ENCODE results near the gene CHPF2. TPM values are rescaled to one million over a fixed set of nuclear protein-coding genes. Genes with fewer than 3 reads are reported as not detected.

The CHPF2 gene
- total and polyA plus RNA-seq, 2 of the 13 experiments (the other 11 are each of a cell fraction or from before 2014, with no cell fraction given) = 15.4 to 21.5 TPM

DNA sequence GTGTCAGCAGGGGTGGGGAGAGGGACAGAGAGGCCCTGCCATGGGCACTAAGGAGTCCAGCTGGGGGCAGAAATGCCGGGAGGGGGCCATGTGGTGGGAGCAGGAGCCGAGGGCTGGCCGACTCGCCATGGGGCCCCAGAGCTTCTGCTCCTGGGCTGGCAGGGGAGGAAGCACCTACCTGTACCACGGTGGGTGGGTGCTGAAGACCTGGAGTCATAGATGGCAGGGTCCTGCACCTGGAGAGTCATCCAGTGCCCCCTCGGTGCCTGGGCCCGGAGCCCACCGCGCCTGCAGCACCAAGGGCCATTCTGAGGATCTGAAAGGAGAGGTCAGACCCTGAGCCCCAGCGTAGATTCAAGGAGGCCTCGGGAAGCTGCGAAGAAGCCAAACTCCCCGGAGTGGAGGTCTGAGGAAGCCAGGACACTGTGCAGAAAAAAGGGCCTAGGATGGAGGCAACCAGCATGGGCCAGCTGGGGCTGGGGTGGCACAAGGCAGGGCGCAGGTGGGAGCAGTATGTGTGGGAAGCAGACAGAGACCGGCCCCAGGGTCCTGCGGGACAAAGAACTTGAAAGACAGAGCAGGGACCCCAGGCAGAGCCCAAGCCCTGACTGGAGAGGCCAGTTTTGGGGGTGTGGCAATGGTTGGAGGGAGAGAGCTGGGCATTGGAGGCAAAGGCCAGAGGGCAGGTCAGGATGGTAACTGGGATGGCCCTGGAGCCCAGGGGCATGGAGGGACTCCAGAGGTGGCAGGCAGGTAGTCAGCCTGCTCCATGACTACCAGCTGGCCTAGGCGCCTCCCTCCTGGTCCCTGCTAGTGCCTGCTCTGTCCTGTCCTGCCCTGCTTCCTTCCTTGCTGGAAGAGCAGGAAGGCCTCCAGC is 42.9 kb downstream of the CHPF2 start:
- H3K4me2 ChIP-seq (ENCODE audit: low read depth, low read length) = no peak overlapping the region
- H3K4me1 ChIP-seq (ENCODE audit: insufficient read depth, low read length) = peaks cover 18% of the 10 kb centered on the region
- no peak for FAIRE-seq
- intact Hi-C loops (cut with micrococcal nuclease; ENCODE audit: unreplicated experiment) = no loop called here
- H3K9me3 ChIP-seq (ENCODE audit: low read length) = no peaks in the 10 kb centered on the region
- no peak overlapping the region for H3K27ac ChIP-seq (ENCODE audit: extremely low read length, insufficient read depth, low read length)
- no peak for TF ChIP-seq FOXP1 (IDR thresholded peaks at IDR 0.05)
- TF ChIP-seq FOXP1 (CRISPR knock-in tag; IDR thresholded peaks at IDR 0.05) = no peak
- TF ChIP-seq JUN (CRISPR knock-in tag; IDR thresholded peaks at IDR 0.05) = no peak
- no peak for TF ChIP-seq POLR2G (IDR thresholded peaks at IDR 0.05; ENCODE audit: low read depth, low read length)
- TF ChIP-seq RFXANK (CRISPR knock-in tag; IDR thresholded peaks at IDR 0.05) = no peak
- no peak for TF ChIP-seq ZNF530 (CRISPR knock-in tag; IDR thresholded peaks at IDR 0.05; ENCODE audit: low read depth)
- no peak for TF ChIP-seq ESRRA (CRISPR knock-in tag; IDR thresholded peaks at IDR 0.05; ENCODE audit: low read depth)
- TF ChIP-seq SPEN (CRISPR knock-in tag; IDR thresholded peaks at IDR 0.05; ENCODE audit: low read depth) = no peak
- TF ChIP-seq, protein P1, sequence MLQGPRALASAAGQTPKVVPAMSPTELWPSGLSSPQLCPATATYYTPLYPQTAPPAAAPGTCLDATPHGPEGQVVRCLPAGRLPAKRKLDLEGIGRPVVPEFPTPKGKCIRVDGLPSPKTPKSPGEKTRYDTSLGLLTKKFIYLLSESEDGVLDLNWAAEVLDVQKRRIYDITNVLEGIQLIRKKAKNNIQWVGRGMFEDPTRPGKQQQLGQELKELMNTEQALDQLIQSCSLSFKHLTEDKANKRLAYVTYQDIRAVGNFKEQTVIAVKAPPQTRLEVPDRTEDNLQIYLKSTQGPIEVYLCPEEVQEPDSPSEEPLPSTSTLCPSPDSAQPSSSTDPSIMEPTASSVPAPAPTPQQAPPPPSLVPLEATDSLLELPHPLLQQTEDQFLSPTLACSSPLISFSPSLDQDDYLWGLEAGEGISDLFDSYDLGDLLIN (CRISPR knock-in tag; IDR thresholded peaks at IDR 0.05; ENCODE audit: borderline replicate concordance) = no peak
- TF ChIP-seq REL (CRISPR knock-in tag; conservative IDR thresholded peaks at IDR 0.05) = no peak
- TF ChIP-seq ZEB1 (IDR thresholded peaks at IDR 0.05; ENCODE audit: insufficient replicate concordance, low read depth) = no peak
- no peak for TF ChIP-seq MAF1 (CRISPR knock-in tag; IDR thresholded peaks at IDR 0.05; ENCODE audit: borderline replicate concordance)
- no peak for TF ChIP-seq MXD3 (CRISPR knock-in tag; IDR thresholded peaks at IDR 0.05)
- TF ChIP-seq SSRP1 (CRISPR knock-in tag; IDR thresholded peaks at IDR 0.05) = no peak
- TF ChIP-seq SNAI1 (CRISPR knock-in tag; IDR thresholded peaks at IDR 0.05; ENCODE audit: borderline replicate concordance) = no peak
- ATAC-seq = peak; percentile 17; the same call in 2 of the 3 replicates
- H2AFZ ChIP-seq (ENCODE audit: low read length) = no peak overlapping the region
- H3K36me3 ChIP-seq (replicated peaks in 1 of 2; ENCODE audit: control insufficient read depth in 1 of 2, insufficient read depth in 2 of 2, low read length in 2 of 2) = no peaks in the 10 kb centered on the region
- POLR2A ChIA-PET = no interaction called here
- CTCF ChIA-PET (ENCODE audit: low intra/inter-chr PET ratio, low total read pairs) = no interaction called here
- 19% methylated on average over 14 of the region's 17 CpGs for WGBS (ENCODE audit: low lambda C conversion rate)
- in situ Hi-C loops (cut with HindIII; ENCODE audit: extremely low pct_ligation_motif_present, low pct_unique_long_range_greater_than_20kb) = no loop called here
- no TSS peak for BruUV-seq (replicated peaks)
- no peaks in the 10 kb centered on the region for H3K79me2 ChIP-seq (ENCODE audit: insufficient read depth, low read length)
- DNase-seq (ENCODE audit: low spot score) = no peak
- no peaks in the 10 kb centered on the region for H4K20me1 ChIP-seq (ENCODE audit: insufficient read depth, low read length)
- H3K27me3 ChIP-seq (ENCODE audit: control insufficient read depth in 1 of 2, insufficient read depth in 2 of 2, low read length in 2 of 2) = peaks cover 5 to 69% of the 10 kb centered on the region in 2 experiments
- H3K4me3 ChIP-seq (replicated peaks in 1 of 3; ENCODE audit: insufficient read depth in 1 of 3, low read depth in 2 of 3, low read length in 3 of 3) = no peak overlapping the region
- H3K9ac ChIP-seq (ENCODE audit: insufficient read depth, low read depth, low read length) = no peak overlapping the region

All from HepG2 (cell line).